Measurements from ENCODE around the gene SZT2.

Gene SZT2

GRCh38 chr1:43414634-43415223, 25.0 kb downstream of the SZT2 start:
- no peak overlapping the region for H3K4me3 ChIP-seq (replicated peaks; ENCODE audit: low read depth, low read length)
- TF ChIP-seq, protein P1, sequence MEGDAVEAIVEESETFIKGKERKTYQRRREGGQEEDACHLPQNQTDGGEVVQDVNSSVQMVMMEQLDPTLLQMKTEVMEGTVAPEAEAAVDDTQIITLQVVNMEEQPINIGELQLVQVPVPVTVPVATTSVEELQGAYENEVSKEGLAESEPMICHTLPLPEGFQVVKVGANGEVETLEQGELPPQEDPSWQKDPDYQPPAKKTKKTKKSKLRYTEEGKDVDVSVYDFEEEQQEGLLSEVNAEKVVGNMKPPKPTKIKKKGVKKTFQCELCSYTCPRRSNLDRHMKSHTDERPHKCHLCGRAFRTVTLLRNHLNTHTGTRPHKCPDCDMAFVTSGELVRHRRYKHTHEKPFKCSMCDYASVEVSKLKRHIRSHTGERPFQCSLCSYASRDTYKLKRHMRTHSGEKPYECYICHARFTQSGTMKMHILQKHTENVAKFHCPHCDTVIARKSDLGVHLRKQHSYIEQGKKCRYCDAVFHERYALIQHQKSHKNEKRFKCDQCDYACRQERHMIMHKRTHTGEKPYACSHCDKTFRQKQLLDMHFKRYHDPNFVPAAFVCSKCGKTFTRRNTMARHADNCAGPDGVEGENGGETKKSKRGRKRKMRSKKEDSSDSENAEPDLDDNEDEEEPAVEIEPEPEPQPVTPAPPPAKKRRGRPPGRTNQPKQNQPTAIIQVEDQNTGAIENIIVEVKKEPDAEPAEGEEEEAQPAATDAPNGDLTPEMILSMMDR (IDR thresholded peaks at IDR 0.05; ENCODE audit: low read depth, low read length, missing control alignments): peak; percentile 70
- no peak for DNase-seq (ENCODE audit: extremely low read depth, low read depth)

DNA sequence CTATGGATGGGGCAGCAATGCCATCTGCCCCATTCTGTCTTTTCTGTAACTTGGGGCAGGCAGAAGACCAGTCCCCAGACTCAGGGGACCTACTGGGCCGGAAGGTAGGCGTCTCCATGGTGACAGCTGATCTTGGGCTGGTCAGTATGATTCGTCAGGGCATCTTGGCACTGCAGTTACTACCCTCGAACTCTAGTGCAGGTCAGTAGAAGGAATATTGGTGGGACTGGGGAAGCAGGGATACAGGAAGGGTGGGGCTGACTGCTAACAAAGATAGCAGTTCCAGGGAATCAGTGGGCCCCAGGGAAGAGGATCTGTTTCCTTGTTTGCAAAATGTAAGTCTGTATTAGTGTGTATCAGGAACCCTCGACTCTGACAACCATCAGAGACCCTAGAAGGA, 26.2 kb downstream of the SZT2 start:
- no peak for DNase-seq (ENCODE audit: extremely low read depth, low read depth)
- TF ChIP-seq, protein P1 (IDR thresholded peaks at IDR 0.05; ENCODE audit: low read depth, low read length, missing control alignments): no peak

DNA sequence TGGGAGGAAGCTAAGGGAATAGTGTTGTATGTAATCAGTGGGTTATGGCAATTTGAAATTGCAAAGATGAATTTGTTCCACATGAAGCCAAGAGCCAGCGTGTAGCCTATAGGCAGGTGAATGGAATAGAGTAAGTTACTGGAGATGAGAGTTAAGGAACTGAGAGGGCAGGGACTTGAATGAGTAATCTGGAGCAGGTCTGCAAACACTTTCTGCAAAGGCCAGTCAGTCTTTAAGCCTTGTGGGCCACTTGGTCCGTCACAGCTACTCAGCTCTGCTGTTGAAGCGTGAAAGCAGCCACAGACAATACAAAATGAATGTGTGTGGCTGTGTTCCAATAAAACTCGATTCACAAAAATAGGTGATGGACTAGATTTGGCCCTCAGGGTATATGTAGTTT, 29.2 kb downstream of the SZT2 start:
- TF ChIP-seq, protein P1 (IDR thresholded peaks at IDR 0.05; ENCODE audit: low read depth, low read length, missing control alignments): no peak
- no peak for DNase-seq (ENCODE audit: extremely low read depth, low read depth)
- H3K4me3 ChIP-seq (replicated peaks; ENCODE audit: low read depth, low read length): no peak overlapping the region

More for the DNA sequence above, 26.2 kb downstream of the SZT2 start:
- no peak overlapping the region for H3K4me3 ChIP-seq (replicated peaks; ENCODE audit: low read depth, low read length)

GRCh38 chr1:43419627-43420425, 30.1 kb downstream of the SZT2 start:
- TF ChIP-seq, protein P1 (IDR thresholded peaks at IDR 0.05; ENCODE audit: low read depth, low read length, missing control alignments): no peak
- no peak overlapping the region for H3K4me3 ChIP-seq (replicated peaks; ENCODE audit: low read depth, low read length)
- DNase-seq (ENCODE audit: extremely low read depth, low read depth): no peak

GRCh38 chr1:43420874-43421273, 31.2 kb downstream of the SZT2 start:
- no peak overlapping the region for H3K4me3 ChIP-seq (replicated peaks; ENCODE audit: low read depth, low read length)

GRCh38 chr1:43421396-43421795, 31.7 kb downstream of the SZT2 start:
- H3K4me3 ChIP-seq (replicated peaks; ENCODE audit: low read depth, low read length): no peak overlapping the region
- DNase-seq (ENCODE audit: extremely low read depth, low read depth): no peak
- TF ChIP-seq, protein P1 (IDR thresholded peaks at IDR 0.05; ENCODE audit: low read depth, low read length, missing control alignments): no peak

More at GRCh38 chr1:43420874-43421273, 31.2 kb downstream of the SZT2 start:
- no peak for DNase-seq (ENCODE audit: extremely low read depth, low read depth)
- TF ChIP-seq, protein P1 (IDR thresholded peaks at IDR 0.05; ENCODE audit: low read depth, low read length, missing control alignments): no peak

All from HFF-Myc (cell line).